Pancreas (tissue), 10 donors: ENCODE measurements around the gene ERICH6B. TPM values are rescaled to one million over a fixed set of nuclear protein-coding genes. Genes with fewer than 3 reads are reported as not detected.

Source experiments
- ATAC-seq, 4 donors: fragments of 200-7000 bp; cut with Tn5 transposase; one replicate each; pipeline versions ENCODE4 v1.8.0 to v1.9.1; 2020; ENCODE audit warnings: mild to moderate bottlenecking in 4 of 4, moderate library complexity in 4 of 4
- DNase-seq, 6 donors: peaks; one replicate each; pipeline ENCODE4 v3.0.0-alpha.2; 2020
- FAIRE-seq: peaks from 2 replicates; lab custom pipeline; 2012; peaks lifted over from hg19 to GRCh38; lab: Jason Lieb, UNC
- H3K27ac ChIP-seq, 4 donors: fragments of 200-600 bp; sonication (generic); 1 replicate in 3 of 4; 2 replicates in 1 of 4; pipeline versions ENCODE4 v1.5.0 to v1.8.0; 2020
- H3K27me3 ChIP-seq, 4 donors: fragments of 200-600 bp; one replicate each; pipeline ENCODE4 v1.8.0; 2021
- H3K36me3 ChIP-seq, 3 donors: fragments of 200-600 bp; sonication (generic) in 1 of 3; one replicate each; pipeline versions ENCODE4 v1.5.0 to v1.8.0; 2020 to 2021
- H3K4me1 ChIP-seq, 3 donors: fragments of 200-600 bp; one replicate each; pipeline ENCODE4 v1.8.0; 2021
- H3K4me3 ChIP-seq, 4 donors: fragments of 200-600 bp; sonication (generic) in 2 of 4; one replicate each; pipeline versions ENCODE4 v1.5.0 to v1.8.0; 2020 to 2021
- H3K9me3 ChIP-seq, 4 donors: fragments of 200-600 bp; one replicate each; pipeline ENCODE4 v1.8.0; 2021
- CTCF ChIP-seq, 4 donors: fragments of 200-600 bp; sonication (generic) in 3 of 4; IDR thresholded peaks; one replicate each; pipeline versions ENCODE4 v1.5.0 to v1.8.0; 2021; ENCODE audit warnings: antibody characterized with exemption in 4 of 4
- WGBS, 2 donors: extraction: QIAGEN DNeasy Blood & Tissue Kit; methylation state at CpG; one replicate each; pipeline ENCODE4 v1.1.7; 2013; 5-methylcytosine and 5-hydroxymethylcytosine counted together
- intact Hi-C, 3 donors: fragments of 100-400 bp; cut with DNase I; formaldehyde crosslinking; loops; one replicate each; pipeline versions ENCODE4 v1.11.1 to v1.14.2; 2022
- polyA plus RNA-seq, 2 donors: library from polyadenylated mRNA; stranded (reverse); fragments of 200-250 nt; gene quantifications; one replicate each; pipeline ENCODE4 v1.2.3, GENCODE V29; 2013
- total RNA-seq, 6 donors: library from RNA; stranded (reverse); fragmentation: NEBNext Ultra II Directional in 4 of 6; extraction: Animal tissue kit (Norgen Biotek cat#: 25700) in 4 of 6; gene quantifications; one replicate each; pipeline versions ENCODE4 v1.2.1 to v1.2.4, GENCODE V29; 2021 to 2023
- donor health status: healthy with polysubstance abuse.
- donor health status: DM: no; HTN: no; CAD: no; lungs with moderate emphysema.
- donor health status: DM: no; HTN: no; CAD: no.
- donor health status: control.
- donor health status: control.
- donor health status: Bipolar disorder and iron deficiency.
- donor health status: DM: yes; HTN: yes; CAD: no.
- donor health status: DM: no; HTN: no; CAD: no.
- donor health status: DM: no; HTN: no; CAD: no.
- donor health status: DM: yes; HTN: yes; CAD: no.

The ERICH6B gene
- total and polyA plus RNA-seq, 8 donors: not detected

GRCh38 chr13:45607931-45608330 lies 7.6 kb downstream of the ERICH6B start:
- TF ChIP-seq CTCF (IDR thresholded peaks at IDR 0.05): no peak
- Histone ChIP-seq H3K4me3 (no peak overlapping the region), H3K27me3 (no peaks in the 10 kb centered on the region), H3K9me3 (no peaks in the 10 kb centered on the region), H3K36me3 (no peaks in the 10 kb centered on the region), H3K4me1 (no peaks in the 10 kb centered on the region), H3K27ac (no peak overlapping the region)
- ATAC-seq: no peak
- WGBS, 2 donors: 51 to 65% methylated on average over 3 of the region's 3 CpGs
- DNase-seq: no peak
- no peak for FAIRE-seq
- intact Hi-C loops: no loop called here

- ATAC-seq: no peak
- intact Hi-C loops: no loop called here
- Histone ChIP-seq H3K4me1 (no peaks in the 10 kb centered on the region), H3K36me3 (no peaks in the 10 kb centered on the region), H3K9me3 (no peaks in the 10 kb centered on the region), H3K4me3 (no peak overlapping the region), H3K27me3 (no peaks in the 10 kb centered on the region), H3K27ac (no peak overlapping the region)
- DNase-seq: no peak
- 58 to 62% methylated on average over 4 of the region's 4 CpGs for WGBS, 2 donors
- TF ChIP-seq CTCF (IDR thresholded peaks at IDR 0.05): no peak
- FAIRE-seq: no peak
Measured at GRCh38 chr13:45604892-45605291, 10.6 kb downstream of the ERICH6B start.

- Histone ChIP-seq H3K27me3 (no peaks in the 10 kb centered on the region), H3K4me1 (no peaks in the 10 kb centered on the region), H3K9me3 (no peaks in the 10 kb centered on the region), H3K4me3 (no peak overlapping the region), H3K27ac (no peak overlapping the region), H3K36me3 (no peaks in the 10 kb centered on the region)
- FAIRE-seq: no peak
- ATAC-seq: no peak
- 83 to 92% methylated on average over 4 of the region's 4 CpGs for WGBS, 2 donors
- intact Hi-C loops: no loop called here
- TF ChIP-seq CTCF (IDR thresholded peaks at IDR 0.05): no peak
- DNase-seq: no peak
Measured at GRCh38 chr13:45603338-45603737, 12.2 kb downstream of the ERICH6B start.

GRCh38 chr13:45602183-45603170 lies 13.1 kb downstream of the ERICH6B start:
- FAIRE-seq (no peak), ATAC-seq (no peak), DNase-seq (no peak)
- Histone ChIP-seq H3K4me3 (no peak overlapping the region), H3K4me1 (no peaks in the 10 kb centered on the region), H3K9me3 (no peaks in the 10 kb centered on the region), H3K27me3 (no peaks in the 10 kb centered on the region), H3K27ac (no peak overlapping the region), H3K36me3 (no peaks in the 10 kb centered on the region)
- WGBS, 2 donors: 57 to 60% methylated on average over 4 of the region's 4 CpGs
- TF ChIP-seq CTCF (IDR thresholded peaks at IDR 0.05): no peak
- intact Hi-C loops: no loop called here

GRCh38 chr13:45601680-45602079 lies 13.9 kb downstream of the ERICH6B start:
- TF ChIP-seq CTCF (IDR thresholded peaks at IDR 0.05): no peak
- no peaks in the 10 kb centered on the region for H3K4me1 ChIP-seq
- no peak overlapping the region for H3K4me3 ChIP-seq
- WGBS, 2 donors: 63 to 71% methylated on average over 2 of the region's 2 CpGs
- H3K9me3 ChIP-seq: no peaks in the 10 kb centered on the region
- no peaks in the 10 kb centered on the region for H3K27me3 ChIP-seq
- intact Hi-C loops: no loop called here
- ATAC-seq: no peak
- FAIRE-seq: no peak
- DNase-seq: no peak
- no peaks in the 10 kb centered on the region for H3K36me3 ChIP-seq
- H3K27ac ChIP-seq: no peak overlapping the region
